ENCODE data around the gene TMEM19. TPM values are rescaled to one million over a fixed set of nuclear protein-coding genes. Genes with fewer than 3 reads are reported as not detected.
A peak's percentile ranks its signal among the peaks of the same experiment; 100 is the strongest.

The TMEM19 gene
- total and polyA plus RNA-seq, 2 experiments from 2014 or later, result 12.1 to 12.7 TPM

DNA sequence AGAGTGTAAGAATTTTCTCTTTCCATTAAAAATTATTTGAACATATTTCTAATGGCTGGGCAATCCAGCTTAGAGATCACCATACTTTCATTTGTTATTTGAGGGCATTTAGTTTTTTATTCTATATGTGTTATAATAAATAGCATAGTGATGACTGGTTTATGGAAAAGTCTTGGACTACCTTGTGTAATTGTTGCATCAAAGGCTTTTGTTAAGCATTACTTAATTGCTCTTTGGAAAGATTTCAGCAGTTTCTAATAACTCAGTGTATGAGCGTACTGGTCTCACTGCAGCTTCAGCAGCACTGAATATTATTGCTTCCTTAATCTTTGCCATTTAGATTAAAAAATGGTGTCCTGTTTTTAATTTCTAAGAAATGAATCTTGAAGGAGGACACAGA is 22.8 kb downstream of the TMEM19 start:
- no peaks in the 10 kb centered on the region for H3K36me3 ChIP-seq
- no peaks in the 10 kb centered on the region for H3K9me3 ChIP-seq (ENCODE audit: low read depth)
- no peaks in the 10 kb centered on the region for H3K27me3 ChIP-seq
- TF ChIP-seq, protein P1, sequence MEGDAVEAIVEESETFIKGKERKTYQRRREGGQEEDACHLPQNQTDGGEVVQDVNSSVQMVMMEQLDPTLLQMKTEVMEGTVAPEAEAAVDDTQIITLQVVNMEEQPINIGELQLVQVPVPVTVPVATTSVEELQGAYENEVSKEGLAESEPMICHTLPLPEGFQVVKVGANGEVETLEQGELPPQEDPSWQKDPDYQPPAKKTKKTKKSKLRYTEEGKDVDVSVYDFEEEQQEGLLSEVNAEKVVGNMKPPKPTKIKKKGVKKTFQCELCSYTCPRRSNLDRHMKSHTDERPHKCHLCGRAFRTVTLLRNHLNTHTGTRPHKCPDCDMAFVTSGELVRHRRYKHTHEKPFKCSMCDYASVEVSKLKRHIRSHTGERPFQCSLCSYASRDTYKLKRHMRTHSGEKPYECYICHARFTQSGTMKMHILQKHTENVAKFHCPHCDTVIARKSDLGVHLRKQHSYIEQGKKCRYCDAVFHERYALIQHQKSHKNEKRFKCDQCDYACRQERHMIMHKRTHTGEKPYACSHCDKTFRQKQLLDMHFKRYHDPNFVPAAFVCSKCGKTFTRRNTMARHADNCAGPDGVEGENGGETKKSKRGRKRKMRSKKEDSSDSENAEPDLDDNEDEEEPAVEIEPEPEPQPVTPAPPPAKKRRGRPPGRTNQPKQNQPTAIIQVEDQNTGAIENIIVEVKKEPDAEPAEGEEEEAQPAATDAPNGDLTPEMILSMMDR (IDR thresholded peaks at IDR 0.05; ENCODE audit: low read depth, low read length), result no peak
- H3K27ac ChIP-seq, result no peak overlapping the region
- H3K4me1 ChIP-seq (ENCODE audit: low read depth), result no peaks in the 10 kb centered on the region
- DNase-seq (ENCODE audit: low read depth in 1 of 2, low spot score in 1 of 2), result no peak
- H3K4me3 ChIP-seq, result no peak overlapping the region

DNA sequence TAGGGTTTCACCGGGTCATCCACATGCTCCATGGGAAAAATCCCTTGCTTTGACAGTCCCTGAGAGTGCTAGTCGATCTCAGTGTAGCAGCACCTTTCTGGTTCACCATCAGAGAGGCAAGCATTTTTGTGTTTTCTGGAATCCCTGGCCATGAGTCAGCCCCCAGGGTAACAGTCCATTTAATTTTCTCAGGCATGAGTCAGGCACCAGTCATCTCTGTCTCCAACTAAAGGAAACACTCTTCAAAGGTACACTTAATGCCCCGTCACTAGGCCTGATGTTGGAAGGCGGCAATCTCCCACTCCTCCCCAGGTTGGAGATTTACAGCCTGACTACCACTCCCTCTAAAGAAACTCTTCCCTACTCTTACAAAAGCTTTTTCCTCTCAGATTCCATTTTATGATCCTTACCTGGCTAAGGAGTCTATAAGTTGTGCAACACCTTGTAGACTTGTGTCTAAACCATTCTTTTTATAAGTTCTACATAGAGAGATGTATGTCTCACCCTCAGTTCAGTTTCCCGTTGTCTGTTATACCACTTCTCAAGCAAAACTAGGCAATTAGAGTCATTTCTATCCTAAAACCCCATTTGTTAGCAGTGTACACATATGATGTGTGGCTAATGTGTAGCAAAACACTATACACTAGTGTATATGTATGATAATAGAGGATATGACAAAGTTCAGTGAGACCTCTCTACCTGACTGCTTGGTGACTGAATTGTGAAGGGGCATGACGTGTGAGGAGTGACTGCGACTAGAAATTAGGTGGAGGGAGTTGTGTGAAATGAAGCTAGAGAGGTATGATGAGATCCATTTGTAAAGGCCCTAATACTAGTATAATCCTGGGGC is 24.6 kb downstream of the TMEM19 start:
- Histone ChIP-seq H3K9me3 (ENCODE audit: low read depth) (no peaks in the 10 kb centered on the region), H3K36me3 (no peaks in the 10 kb centered on the region), H3K4me3 (no peak overlapping the region), H3K4me1 (ENCODE audit: low read depth) (no peaks in the 10 kb centered on the region), H3K27ac (no peak overlapping the region), H3K27me3 (no peaks in the 10 kb centered on the region)
- TF ChIP-seq, protein P1 (IDR thresholded peaks at IDR 0.05; ENCODE audit: low read depth, low read length), result no peak
- peak in 1 of 2 donors; percentile 64 for DNase-seq (ENCODE audit: low read depth in 1 of 2, low spot score in 1 of 2)

DNA sequence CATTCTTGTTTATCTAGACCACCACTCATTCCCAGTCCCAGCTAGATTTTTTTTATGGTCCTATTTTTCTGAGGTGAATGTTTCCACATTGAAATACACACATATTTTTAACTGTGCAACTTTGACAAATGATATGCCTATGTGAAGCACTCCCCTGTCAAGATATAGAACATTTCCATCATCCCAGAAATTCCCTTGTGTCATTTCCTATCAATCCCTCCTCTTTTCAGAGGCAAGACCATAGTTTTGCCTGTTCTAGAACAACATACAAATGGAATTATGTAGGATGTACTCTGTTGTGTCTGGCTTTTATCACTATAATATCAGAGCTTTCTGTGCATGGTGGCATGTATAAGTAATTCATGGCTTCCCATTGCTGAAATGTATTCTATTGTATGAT is 32.7 kb downstream of the TMEM19 start:
- Histone ChIP-seq H3K4me1 (ENCODE audit: low read depth) (no peaks in the 10 kb centered on the region), H3K36me3 (no peaks in the 10 kb centered on the region), H3K27ac (no peak overlapping the region), H3K9me3 (ENCODE audit: low read depth) (no peaks in the 10 kb centered on the region), H3K27me3 (no peaks in the 10 kb centered on the region), H3K4me3 (no peak overlapping the region)
- TF ChIP-seq, protein P1 (IDR thresholded peaks at IDR 0.05; ENCODE audit: low read depth, low read length), result no peak
- DNase-seq (ENCODE audit: low read depth in 1 of 2, low spot score in 1 of 2), result no peak

DNA sequence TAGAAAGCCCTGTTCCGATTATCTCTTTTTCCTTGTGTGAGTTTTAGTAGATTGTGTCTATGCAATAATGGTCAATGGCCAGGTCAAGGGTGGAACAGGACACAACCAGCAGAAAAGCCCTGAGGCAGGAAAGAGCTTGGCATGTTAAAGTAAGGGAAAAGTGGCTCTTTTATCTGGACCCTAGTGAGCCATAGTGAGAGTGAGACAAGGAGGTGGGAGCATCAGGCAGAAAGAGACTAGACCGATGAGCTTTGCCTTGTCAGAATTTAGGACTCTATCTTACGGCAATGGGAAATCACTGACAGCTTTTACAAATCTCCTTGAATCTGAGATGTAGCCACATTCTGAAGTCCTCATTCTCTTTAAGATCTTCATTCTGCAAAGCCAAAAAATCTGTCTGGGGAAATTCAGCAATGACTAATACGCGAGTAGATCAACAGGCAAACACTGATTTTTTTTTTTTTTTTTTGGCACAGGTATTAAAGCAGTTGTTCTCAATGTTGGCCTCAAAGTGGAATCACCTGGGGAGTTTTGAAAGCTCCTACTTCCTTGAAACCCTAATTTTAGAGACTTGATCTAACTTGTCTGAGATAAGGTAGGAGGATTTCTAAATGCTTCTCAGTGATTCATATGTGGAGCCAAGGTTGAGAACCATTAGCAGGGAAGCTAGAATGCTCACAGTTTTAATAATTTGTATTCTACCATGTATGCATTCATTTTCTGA is 33.9 kb downstream of the TMEM19 start:
- no peaks in the 10 kb centered on the region for H3K9me3 ChIP-seq (ENCODE audit: low read depth)
- TF ChIP-seq, protein P1 (IDR thresholded peaks at IDR 0.05; ENCODE audit: low read depth, low read length), result no peak
- no peak for DNase-seq (ENCODE audit: low read depth in 1 of 2, low spot score in 1 of 2)

DNA sequence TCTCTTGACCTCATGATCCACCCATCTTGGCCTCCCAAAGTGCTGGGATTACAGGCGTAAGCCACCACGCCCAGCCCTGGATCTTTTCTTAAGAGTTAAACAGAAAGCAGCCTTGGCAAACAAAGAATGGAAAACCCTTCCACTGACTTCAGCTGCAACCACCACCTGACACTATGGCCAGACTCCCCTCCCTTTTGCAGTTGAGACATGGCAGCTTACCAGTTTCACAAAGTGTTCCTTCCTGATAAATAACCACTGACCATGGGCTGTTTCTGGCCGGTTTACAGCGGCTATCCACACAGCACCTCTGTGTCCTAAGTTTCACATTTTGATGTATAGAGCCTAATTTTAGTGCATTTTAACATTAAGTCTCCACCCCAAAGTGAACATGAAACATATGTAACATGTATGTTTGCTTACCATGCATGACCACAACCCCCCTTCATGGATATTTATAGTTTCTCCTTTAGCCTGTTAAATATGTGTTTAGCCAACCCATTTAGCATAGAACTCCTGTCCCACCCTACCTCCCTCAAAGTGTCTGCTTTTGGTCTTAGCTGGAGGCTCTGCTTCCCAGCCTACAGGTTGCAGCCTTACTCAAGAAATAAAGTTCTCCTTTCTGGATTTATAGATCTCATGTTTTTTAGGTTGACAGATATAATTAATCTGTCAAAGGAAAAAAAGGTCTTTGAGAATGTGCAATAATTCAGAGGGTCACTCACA is 36.1 kb downstream of the TMEM19 start:
- H3K9me3 ChIP-seq (ENCODE audit: low read depth), result no peaks in the 10 kb centered on the region
- TF ChIP-seq, protein P1 (IDR thresholded peaks at IDR 0.05; ENCODE audit: low read depth, low read length), result no peak
- no peaks in the 10 kb centered on the region for H3K36me3 ChIP-seq
- DNase-seq (ENCODE audit: low read depth in 1 of 2, low spot score in 1 of 2), result peak in 1 of 2 donors; percentile 31
- no peaks in the 10 kb centered on the region for H3K27me3 ChIP-seq
- H3K4me3 ChIP-seq, result no peak overlapping the region
- no peaks in the 10 kb centered on the region for H3K4me1 ChIP-seq (ENCODE audit: low read depth)
- no peak overlapping the region for H3K27ac ChIP-seq

More for the DNA sequence above, 33.9 kb downstream of the TMEM19 start:
- H3K4me1 ChIP-seq (ENCODE audit: low read depth), result no peaks in the 10 kb centered on the region
- no peaks in the 10 kb centered on the region for H3K27me3 ChIP-seq
- H3K36me3 ChIP-seq, result no peaks in the 10 kb centered on the region
- H3K27ac ChIP-seq, result no peak overlapping the region
- H3K4me3 ChIP-seq, result no peak overlapping the region
